GOT3 (cell line): ENCODE results near the gene ARL4A.
A peak's percentile ranks its signal among the peaks of the same experiment; 100 is the strongest.
"Not testable (repeated sequence)": the region's sequence is repeated elsewhere in the genome, so short reads cannot be mapped to it uniquely, and the experiment has no call there.

ENCODE experiments used
- DNase-seq: peaks from one replicate; lab custom pipeline; 2025; ENCODE audit warnings: mixed read lengths; lab: John Stamatoyannopoulos, UW

Gene ARL4A

DNA sequence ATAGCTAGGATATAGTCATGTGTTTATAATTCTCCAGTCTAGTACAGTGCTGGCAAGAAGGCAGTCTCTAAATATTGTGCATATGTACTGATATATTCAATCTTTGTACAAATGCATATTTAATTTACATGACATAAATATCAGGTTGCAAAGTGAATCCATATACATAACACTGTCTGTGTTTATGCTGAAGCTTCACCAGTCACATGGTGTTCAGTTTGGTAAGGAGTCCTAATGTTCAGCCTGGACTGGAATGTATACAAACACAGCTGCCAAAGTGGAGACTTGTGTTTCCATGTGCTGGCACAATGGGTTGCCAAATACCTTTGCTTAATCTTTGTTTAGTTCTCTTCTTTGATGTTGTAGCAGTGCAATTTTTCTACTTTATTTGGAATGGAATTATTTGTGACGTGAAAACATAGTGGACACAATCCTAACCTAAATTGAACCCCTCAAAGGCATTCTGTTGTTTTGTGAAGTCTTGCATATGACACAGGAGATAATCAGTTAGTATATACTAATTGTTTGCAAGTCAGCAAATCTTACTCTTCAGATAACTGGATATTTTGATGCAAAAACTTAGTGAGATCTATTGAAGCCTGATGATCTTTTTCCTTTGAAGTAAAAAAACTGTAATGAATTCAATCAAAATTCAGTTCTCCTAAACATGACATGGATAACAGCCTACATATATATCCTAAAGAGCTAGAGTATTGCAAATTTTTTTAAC, 17.3 kb upstream of the ARL4A start:
- DNase-seq, result no peak

- DNase-seq, result no peak
These were observed 16.5 kb upstream of the ARL4A start for GRCh38 chr7:12670743-12671520.

DNA sequence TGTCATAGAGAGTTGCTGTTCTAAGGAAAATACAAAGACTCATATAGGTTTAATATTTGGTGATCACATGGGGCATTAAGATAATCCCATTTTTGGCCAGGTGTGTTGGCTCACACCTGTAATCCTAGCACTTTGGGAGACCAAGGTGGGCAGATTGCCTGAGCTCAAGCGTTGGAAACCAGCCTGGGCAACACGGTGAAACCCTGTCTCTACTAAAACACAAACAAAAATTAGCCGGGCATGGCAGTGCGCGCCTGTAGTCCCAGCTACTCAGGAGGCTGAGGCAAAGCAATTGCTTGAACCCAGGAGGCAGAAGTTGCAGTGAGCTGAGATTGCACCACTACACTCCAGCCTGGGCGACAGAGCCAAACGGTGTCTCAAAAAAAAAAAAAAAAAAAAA, 14.0 kb upstream of the ARL4A start:
- not testable (repeated sequence) for DNase-seq

DNA sequence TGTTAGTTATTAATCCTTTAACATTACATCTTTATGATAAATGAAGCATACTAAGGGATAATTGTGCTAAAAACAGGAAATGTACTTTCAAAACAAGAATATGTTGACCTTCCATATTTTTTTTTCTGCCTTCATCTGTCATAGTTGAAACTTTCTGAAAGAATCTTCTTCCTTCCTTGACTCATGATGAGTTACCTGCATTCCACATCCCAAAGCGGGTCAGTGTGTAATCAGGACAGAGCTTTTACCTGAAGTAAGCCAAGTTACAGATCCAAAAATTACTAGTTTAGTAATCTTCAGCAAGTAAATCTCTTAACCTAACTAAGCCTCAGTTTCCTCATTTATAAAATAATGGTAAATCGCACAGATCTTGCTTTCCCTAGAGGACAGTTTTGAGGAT, 13.4 kb upstream of the ARL4A start:
- DNase-seq, result no peak

DNA sequence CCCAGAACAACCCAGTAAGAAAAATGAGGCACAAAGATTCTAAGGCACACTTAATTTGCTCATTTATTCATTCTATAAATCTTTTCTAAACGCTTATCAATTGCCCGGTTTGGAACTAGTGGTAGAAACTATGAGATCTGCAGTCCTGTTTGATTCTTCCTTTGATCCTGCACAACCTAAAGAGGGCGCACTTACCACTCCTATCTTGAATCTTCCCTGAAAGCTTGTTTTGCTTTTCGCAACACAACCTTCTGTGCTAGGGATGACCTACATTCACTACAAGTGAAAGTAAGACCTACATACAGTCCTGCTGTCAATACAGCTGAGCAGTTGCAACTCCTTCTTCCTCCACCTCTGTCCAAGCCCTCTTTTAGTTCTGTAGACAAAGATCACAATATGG, 12.6 kb upstream of the ARL4A start:
- DNase-seq, result no peak

DNA sequence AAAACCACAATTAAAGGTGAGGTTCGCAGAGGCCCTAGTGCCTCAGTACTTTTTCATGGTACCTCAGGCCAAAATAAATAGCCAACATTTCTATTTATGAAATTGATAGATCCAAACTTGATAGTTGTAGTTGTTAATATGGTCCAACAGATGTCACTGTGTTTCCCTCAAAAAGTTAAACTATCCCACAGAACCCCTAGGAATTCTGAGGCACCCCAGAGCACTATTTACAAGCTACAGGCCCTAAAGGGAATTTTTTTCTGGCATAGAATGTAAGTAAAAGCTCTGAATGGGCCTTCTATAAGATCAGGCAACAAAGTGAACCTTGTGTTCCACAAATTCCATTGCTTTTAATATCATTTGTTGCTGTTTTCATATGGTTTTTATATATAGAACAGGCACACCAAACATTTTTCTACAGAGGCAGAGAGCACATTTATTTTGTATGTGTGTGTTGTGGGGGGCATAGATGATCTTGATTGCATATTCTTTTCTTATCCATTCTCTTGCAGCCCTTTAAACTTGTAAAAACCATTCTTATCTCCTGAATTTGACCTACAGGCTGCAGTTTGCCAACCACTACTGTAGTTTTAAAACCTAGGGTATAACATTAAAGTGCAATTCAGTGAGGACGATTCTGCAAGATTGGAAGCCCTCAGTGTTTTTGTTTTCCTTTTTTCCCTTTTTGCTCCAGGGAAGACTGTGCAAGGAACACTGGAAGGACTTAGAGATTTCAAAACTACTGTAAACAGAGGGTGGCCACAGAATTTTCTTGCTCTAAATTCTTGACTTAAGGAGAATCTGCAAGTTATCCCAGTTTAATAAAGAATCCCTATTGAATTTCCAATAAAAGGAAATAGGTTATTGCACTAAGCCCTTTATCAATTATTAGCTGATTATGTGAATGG, 3.5 kb upstream of the ARL4A start:
- DNase-seq, result no peak

- no peak for DNase-seq
These were observed 2.7 kb upstream of the ARL4A start for GRCh38 chr7:12684733-12685132.

DNA sequence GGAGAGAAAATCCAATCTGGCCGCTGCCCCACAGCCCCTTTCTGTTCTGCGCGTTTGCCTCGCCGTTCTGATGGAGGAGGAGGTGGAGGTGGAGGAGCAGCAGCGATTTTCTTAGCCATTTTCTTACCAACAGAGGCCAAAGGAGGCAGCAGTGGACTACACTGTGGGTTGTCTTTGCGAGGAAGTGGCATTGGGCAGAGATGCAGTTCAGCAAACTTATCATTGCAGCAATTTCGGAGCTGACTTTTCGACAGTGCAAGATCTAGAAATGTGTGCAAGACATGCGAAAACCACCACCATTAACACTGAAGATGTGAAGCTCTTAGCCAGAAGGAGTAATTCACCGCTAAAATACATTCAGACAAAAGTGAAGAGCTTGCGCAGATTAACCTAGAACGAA, 1.9 kb upstream of the ARL4A start:
- peak; percentile 8 for DNase-seq

DNA sequence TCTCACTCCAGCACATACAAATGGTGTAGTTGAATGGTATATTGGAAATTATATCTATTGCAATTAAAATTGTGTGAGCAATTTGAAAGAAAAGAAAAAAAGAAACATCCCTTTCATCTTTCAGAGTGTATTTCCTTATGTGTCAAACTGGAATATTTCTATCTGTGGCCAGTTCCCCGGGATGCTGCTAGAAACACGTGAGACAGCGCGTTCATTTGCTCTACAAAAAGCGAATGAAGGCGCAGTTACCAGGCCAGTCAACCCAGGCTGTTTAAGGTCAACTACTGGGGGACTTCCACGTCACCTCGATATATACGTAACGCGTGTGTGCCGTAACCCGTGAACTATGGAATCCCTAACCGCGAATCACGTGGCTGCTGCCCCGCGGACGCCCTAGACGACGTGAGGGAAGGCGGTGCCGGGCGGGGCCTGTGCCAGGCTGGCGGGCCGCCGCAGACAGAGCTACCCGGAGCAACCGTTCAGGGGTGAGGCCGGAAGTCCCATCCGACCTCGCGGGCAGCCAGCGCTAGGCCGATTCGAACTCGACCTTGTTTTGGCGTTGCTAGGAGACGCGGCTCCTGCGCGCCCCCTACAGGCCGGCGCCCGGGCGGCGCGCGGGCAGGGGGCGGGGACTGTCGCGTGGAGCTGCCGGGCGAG, 1.1 kb upstream of the ARL4A start:
- peak; percentile 95 for DNase-seq

DNA sequence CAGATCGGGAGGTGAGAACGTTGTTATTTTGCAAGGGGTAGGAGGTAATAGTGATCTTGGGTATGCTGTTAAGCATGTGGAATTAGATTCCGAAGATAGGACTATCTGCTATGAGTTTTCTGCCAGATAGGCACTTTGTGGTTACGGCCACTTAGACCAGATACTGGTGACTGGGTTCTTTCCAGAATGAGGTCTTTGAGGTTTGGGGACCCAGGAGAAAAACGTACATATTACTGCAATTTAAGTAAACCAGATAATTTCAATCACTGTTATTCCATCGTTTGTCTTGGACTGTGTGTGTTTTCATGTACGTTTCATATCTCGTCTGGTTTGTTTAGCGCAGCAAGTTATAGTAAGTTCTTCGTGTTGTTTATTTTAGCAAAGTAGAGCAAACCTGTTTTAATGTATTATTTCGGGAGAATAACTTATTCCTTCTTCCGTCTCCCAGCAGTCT, 312 bp downstream of the ARL4A start:
- no peak for DNase-seq

GRCh38 chr7:12688485-12689170, 1.2 kb downstream of the ARL4A start:
- not testable (repeated sequence) for DNase-seq

DNA sequence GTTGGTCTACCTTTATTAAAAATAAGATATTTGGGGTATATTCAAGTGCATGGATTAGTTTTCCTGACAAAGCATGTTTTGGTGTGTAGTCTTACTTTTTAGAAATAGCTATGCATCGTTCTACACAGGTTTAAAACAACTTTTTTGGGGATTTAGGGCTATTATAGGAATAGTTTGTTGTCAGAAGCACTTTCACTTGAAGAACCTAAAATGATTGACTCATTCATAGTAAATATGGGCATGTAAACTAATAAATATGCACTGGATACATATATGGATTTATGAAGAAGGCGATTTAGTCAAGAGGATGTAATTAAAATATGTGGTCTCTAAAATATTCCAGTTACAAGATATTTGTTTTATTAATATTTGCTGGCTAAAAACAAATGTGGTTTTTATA, 2.0 kb downstream of the ARL4A start:
- no peak for DNase-seq

GRCh38 chr7:12690041-12690878, 2.8 kb downstream of the ARL4A start:
- no peak for DNase-seq

GRCh38 chr7:12691388-12691787, 4.0 kb downstream of the ARL4A start:
- not testable (repeated sequence) for DNase-seq

GRCh38 chr7:12692035-12692434, 4.6 kb downstream of the ARL4A start:
- DNase-seq, result no peak

DNA sequence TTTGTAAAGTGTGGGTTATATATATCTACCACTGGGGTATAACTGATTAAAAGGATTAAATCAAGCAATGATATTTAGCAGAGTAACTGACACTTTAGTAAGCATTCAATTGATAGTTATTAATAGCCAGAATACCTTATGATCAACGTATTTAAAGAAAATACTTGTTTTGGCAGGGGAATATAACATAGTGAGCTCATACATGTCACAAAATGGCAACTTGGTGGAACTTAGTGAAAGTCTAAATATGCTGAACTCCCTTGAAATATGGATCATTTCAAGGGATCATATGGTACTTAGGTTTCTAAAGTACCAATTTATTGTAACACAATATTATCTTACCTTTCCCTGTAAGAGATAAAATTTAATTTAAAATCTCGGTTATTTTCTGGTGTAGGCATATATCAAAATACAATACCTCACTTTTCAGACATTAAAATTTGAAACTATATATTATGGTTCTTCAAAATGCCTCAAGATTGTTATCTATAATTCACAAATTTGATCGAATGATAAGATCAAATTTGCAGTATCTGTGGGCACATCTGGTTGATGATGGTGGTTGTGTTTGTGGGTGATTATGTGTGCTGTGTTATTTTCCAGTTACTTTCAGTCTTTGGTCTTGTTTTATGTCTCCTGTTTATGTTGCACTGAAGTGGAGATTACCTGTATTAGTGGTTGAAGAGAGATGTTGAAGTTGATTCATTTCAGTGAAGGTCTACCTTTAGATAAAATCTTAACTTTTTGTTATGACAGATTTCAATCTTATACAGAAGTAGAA, 5.2 kb downstream of the ARL4A start:
- no peak for DNase-seq

DNA sequence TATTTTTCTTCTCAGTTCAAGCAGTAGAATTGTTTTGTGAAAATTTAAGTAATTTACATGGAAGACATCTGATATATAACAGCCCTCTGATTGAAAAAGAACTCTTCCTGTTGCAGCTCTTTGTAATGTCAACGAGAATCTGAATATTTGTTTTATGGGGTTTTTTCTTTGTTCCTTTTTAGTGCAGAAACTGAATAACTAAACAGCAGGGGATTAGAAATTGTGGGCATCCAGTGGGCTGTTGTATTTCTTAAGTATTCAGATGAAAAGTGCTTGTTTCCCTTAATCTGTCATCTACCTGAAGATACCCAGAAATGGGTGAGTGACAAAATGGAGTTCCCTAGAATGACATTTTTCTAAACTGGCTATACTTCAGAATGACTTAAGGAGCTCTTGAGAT, 7.4 kb downstream of the ARL4A start:
- DNase-seq, result no peak

GRCh38 chr7:12695965-12696364, 8.5 kb downstream of the ARL4A start:
- DNase-seq, result no peak

- no peak for DNase-seq
These were observed 11.9 kb downstream of the ARL4A start for GRCh38 chr7:12699299-12699698.

- DNase-seq, result no peak
These were observed 14.0 kb downstream of the ARL4A start for GRCh38 chr7:12701433-12701832.
